Fibroblast of skin of abdomen (primary cell): Measurements from ENCODE around the gene RANGAP1.

ENCODE experiments used
- DNase-seq: peaks from one replicate; pipeline ENCODE4 v3.0.0-alpha.2; 2013

The RANGAP1 gene

GRCh38 chr22:41231369-41231768, 54.6 kb downstream of the RANGAP1 start:
- no peak for DNase-seq

GRCh38 chr22:41230401-41230785, 55.6 kb downstream of the RANGAP1 start:
- DNase-seq, result no peak

- DNase-seq, result no peak
These were observed 56.1 kb downstream of the RANGAP1 start for GRCh38 chr22:41229730-41230400.

- DNase-seq, result no peak
These were observed 56.8 kb downstream of the RANGAP1 start for GRCh38 chr22:41229215-41229614.

GRCh38 chr22:41226723-41227655, 59.0 kb downstream of the RANGAP1 start:
- DNase-seq, result no peak

- no peak for DNase-seq
These were observed 62.5 kb downstream of the RANGAP1 start for GRCh38 chr22:41223535-41223934.

GRCh38 chr22:41222846-41223507, 63.0 kb downstream of the RANGAP1 start:
- no peak for DNase-seq

GRCh38 chr22:41217553-41218157, 68.3 kb downstream of the RANGAP1 start:
- peak; percentile 88 for DNase-seq

- DNase-seq, result peak; percentile 4
These were observed 69.0 kb downstream of the RANGAP1 start for GRCh38 chr22:41216984-41217383.

- no peak for DNase-seq
These were observed 70.1 kb downstream of the RANGAP1 start for GRCh38 chr22:41215926-41216325.

GRCh38 chr22:41215409-41215808, 70.6 kb downstream of the RANGAP1 start:
- DNase-seq, result no peak

- DNase-seq, result no peak
These were observed 79.3 kb downstream of the RANGAP1 start for GRCh38 chr22:41206719-41207118.

GRCh38 chr22:41204992-41205900, 80.7 kb downstream of the RANGAP1 start, which contains the start of gene L3MBTL2:
Gene L3MBTL2 (plus strand): TSS chr22:41205312. CDS start chr22:41205363, 51 bp downstream.
- peak; percentile 94 for DNase-seq

- DNase-seq, result no peak
These were observed 81.9 kb downstream of the RANGAP1 start for GRCh38 chr22:41204066-41204465.

- DNase-seq, result no peak
These were observed 82.9 kb downstream of the RANGAP1 start for GRCh38 chr22:41203118-41203517.

GRCh38 chr22:41201141-41201540, 84.8 kb downstream of the RANGAP1 start:
- no peak for DNase-seq

- no peak for DNase-seq
These were observed 87.9 kb downstream of the RANGAP1 start for GRCh38 chr22:41198027-41198580.

GRCh38 chr22:41197038-41197972, 88.7 kb downstream of the RANGAP1 start:
- DNase-seq, result peak; percentile 53
